CD8-positive, alpha-beta memory T cell (primary cell): ENCODE results near the gene ANO6. TPM values are rescaled to one million over a fixed set of nuclear protein-coding genes. Genes with fewer than 3 reads are reported as not detected.
"Not testable (repeated sequence)": the region's sequence is repeated elsewhere in the genome, so short reads cannot be mapped to it uniquely, and the experiment has no call there.

Experiments used
- CTCF ChIA-PET: fragments of 350-600 bp; sonication (Branson Sonifier 250); formaldehyde crosslinking; loops from one replicate; lab custom pipeline; 2021; ENCODE audit warnings: antibody characterized with exemption; lab: Charles Lee
- POLR2A ChIA-PET: fragments of 350-600 bp; sonication (Branson Sonifier 250); formaldehyde crosslinking; loops from one replicate; lab custom pipeline; 2021; ENCODE audit warnings: antibody characterized with exemption; lab: Charles Lee
- DNase-seq, 5 donors: peaks; one replicate each; pipeline versions ENCODE4 v3.0.0 to v3.0.0-alpha.2; 2020 to 2022; ENCODE audit warnings: mixed read lengths in 1 of 5
- H3K27ac ChIP-seq: one replicate; pipeline ENCODE4 v1.7.0; 2013; ENCODE audit warnings: low read depth, mild to moderate bottlenecking, low read length, moderate library complexity
- H3K27me3 ChIP-seq: 2 replicates; pipeline ENCODE4 v1.7.0; 2013; ENCODE audit warnings: low read length, mild to moderate bottlenecking; ENCODE audit not compliant: insufficient read depth, poor library complexity, severe bottlenecking
- H3K36me3 ChIP-seq: 2 replicates; pipeline ENCODE4 v1.7.0; 2013; ENCODE audit warnings: mild to moderate bottlenecking, low read length, moderate library complexity; ENCODE audit not compliant: insufficient read depth
- H3K4me1 ChIP-seq: 2 replicates; pipeline ENCODE4 v1.7.0; 2013; ENCODE audit warnings: mild to moderate bottlenecking, low read length, moderate library complexity; ENCODE audit not compliant: insufficient read depth
- H3K4me3 ChIP-seq: 2 replicates; pipeline ENCODE4 v1.7.0; 2013; ENCODE audit warnings: mild to moderate bottlenecking, low read length
- H3K9me3 ChIP-seq: 2 replicates; pipeline ENCODE4 v1.7.0; 2013; ENCODE audit warnings: mild to moderate bottlenecking, low read length
- H3K27ac Mint-ChIP-seq, 8 donors: one replicate each; pipeline ENCODE4 v1.8.0; 2020 to 2021; ENCODE audit warnings: mixed read lengths in 8 of 8, mild to moderate bottlenecking in 6 of 8, inconsistent platforms in 3 of 8, moderate library complexity in 3 of 8
- H3K27me3 Mint-ChIP-seq, 2 donors: one replicate each; pipeline ENCODE4 v1.8.0; 2020 to 2021; ENCODE audit warnings: mixed read lengths in 2 of 2, mild to moderate bottlenecking in 1 of 2, moderate library complexity in 1 of 2
- H3K36me3 Mint-ChIP-seq, 3 donors: one replicate each; pipeline ENCODE4 v1.8.0; 2020 to 2021; ENCODE audit warnings: mixed read lengths in 3 of 3, inconsistent platforms in 1 of 3, mild to moderate bottlenecking in 1 of 3
- H3K4me1 Mint-ChIP-seq, 3 donors: one replicate each; pipeline ENCODE4 v1.8.0; 2020 to 2021; ENCODE audit warnings: mixed read lengths in 3 of 3, inconsistent platforms in 1 of 3, mild to moderate bottlenecking in 1 of 3
- H3K4me3 Mint-ChIP-seq, 7 donors: one replicate each; pipeline ENCODE4 v1.8.0; 2020 to 2021; ENCODE audit warnings: mixed read lengths in 7 of 7, mild to moderate bottlenecking in 6 of 7, moderate library complexity in 4 of 7, inconsistent platforms in 2 of 7
- H3K9me3 Mint-ChIP-seq, 5 donors: one replicate each; pipeline ENCODE4 v1.8.0; 2020 to 2022; ENCODE audit warnings: mixed read lengths in 5 of 5, mild to moderate bottlenecking in 3 of 5, moderate library complexity in 2 of 5, inconsistent platforms in 1 of 5
- polyA plus RNA-seq: library from polyadenylated mRNA; unstranded; fragments of 300-500 nt; fragmentation: Illumina TruSeq; gene quantifications from one replicate; pipeline ENCODE4 v1.2.3, GENCODE V29; 2021
- total RNA-seq, 2 experiments: library from RNA; stranded (reverse); gene quantifications; one replicate each; pipeline ENCODE4 v1.2.3, GENCODE V29; 2021

The ANO6 gene
- total and polyA plus RNA-seq, 3 experiments from 2014 or later = 19.7 to 26.1 (median 20.0) TPM

- no peaks in the 10 kb centered on the region for H3K27me3 Mint-ChIP-seq
- no peaks in the 10 kb centered on the region for H3K9me3 Mint-ChIP-seq
- Histone ChIP-seq H3K4me3 (no peak overlapping the region), H3K4me1 (peaks cover 8% of the 10 kb centered on the region), H3K36me3 (no peaks in the 10 kb centered on the region), H3K27me3 (no peaks in the 10 kb centered on the region), H3K27ac (peak overlapping the region; percentile 48), H3K9me3 (no peaks in the 10 kb centered on the region)
- H3K36me3 Mint-ChIP-seq = peaks cover 3 to 7% (median 4%) of the 10 kb centered on the region in 3 donors
- peak overlapping the region in 4 of 8 donors; percentile 19 to 67 (median 32) for H3K27ac Mint-ChIP-seq
- ChIA-PET CTCF (no interaction called here), POLR2A (no interaction called here)
- peaks cover 24 to 63% (median 55%) of the 10 kb centered on the region in 3 donors for H3K4me1 Mint-ChIP-seq
- H3K4me3 Mint-ChIP-seq = no peak overlapping the region
- DNase-seq = no peak
Measured at GRCh38 chr12:45234139-45234865, 18.4 kb downstream of the ANO6 start.

GRCh38 chr12:45235087-45236025 lies 19.5 kb downstream of the ANO6 start:
- Histone ChIP-seq H3K27ac (peak overlapping the region; percentile 48), H3K27me3 (no peaks in the 10 kb centered on the region), H3K4me1 (peaks cover 8% of the 10 kb centered on the region), H3K4me3 (no peak overlapping the region), H3K36me3 (no peaks in the 10 kb centered on the region), H3K9me3 (no peaks in the 10 kb centered on the region)
- POLR2A ChIA-PET = no interaction called here
- H3K4me3 Mint-ChIP-seq = no peak overlapping the region
- peaks cover 30 to 69% (median 65%) of the 10 kb centered on the region in 3 donors for H3K4me1 Mint-ChIP-seq
- H3K27ac Mint-ChIP-seq = peak overlapping the region in 7 of 8 donors; percentile 19 to 80 (median 47)
- DNase-seq = no peak
- H3K9me3 Mint-ChIP-seq = no peaks in the 10 kb centered on the region
- peaks cover 3 to 4% (median 3%) of the 10 kb centered on the region in 3 donors for H3K36me3 Mint-ChIP-seq
- CTCF ChIA-PET = no interaction called here
- H3K27me3 Mint-ChIP-seq = no peaks in the 10 kb centered on the region

GRCh38 chr12:45236383-45236782 lies 20.5 kb downstream of the ANO6 start:
- H3K9me3 ChIP-seq, H3K27ac Mint-ChIP-seq, CTCF ChIA-PET, H3K36me3 Mint-ChIP-seq, H3K36me3 ChIP-seq, H3K9me3 Mint-ChIP-seq, DNase-seq, H3K27me3 Mint-ChIP-seq, H3K27me3 ChIP-seq, H3K4me3 Mint-ChIP-seq, POLR2A ChIA-PET, H3K4me1 ChIP-seq, H3K4me3 ChIP-seq, H3K27ac ChIP-seq: not testable (repeated sequence)
- peaks cover 32 to 74% (median 73%) of the 10 kb centered on the region in 3 donors for H3K4me1 Mint-ChIP-seq

GRCh38 chr12:45242180-45242579 lies 26.3 kb downstream of the ANO6 start:
- no peak overlapping the region for H3K4me3 Mint-ChIP-seq
- Histone ChIP-seq H3K4me3 (no peak overlapping the region), H3K27me3 (no peaks in the 10 kb centered on the region), H3K36me3 (no peaks in the 10 kb centered on the region), H3K9me3 (no peaks in the 10 kb centered on the region), H3K27ac (no peak overlapping the region), H3K4me1 (peaks cover 7% of the 10 kb centered on the region)
- DNase-seq = no peak
- H3K27ac Mint-ChIP-seq = no peak overlapping the region
- H3K27me3 Mint-ChIP-seq = no peaks in the 10 kb centered on the region
- H3K4me1 Mint-ChIP-seq = peaks cover 36 to 63% (median 51%) of the 10 kb centered on the region in 3 donors
- CTCF ChIA-PET = no interaction called here
- POLR2A ChIA-PET = no interaction called here
- H3K9me3 Mint-ChIP-seq = no peaks in the 10 kb centered on the region
- peaks cover 1 to 10% (median 6%) of the 10 kb centered on the region in 3 donors for H3K36me3 Mint-ChIP-seq

- Mint-ChIP-seq H3K4me1 (peaks cover 34 to 64% (median 57%) of the 10 kb centered on the region in 3 donors), H3K36me3 (peaks cover 0 to 13% (median 2%) of the 10 kb centered on the region in 3 donors), H3K9me3 (no peaks in the 10 kb centered on the region), H3K4me3 (peak overlapping the region in 6 of 7 donors; percentile 44 to 81 (median 72)), H3K27me3 (no peaks in the 10 kb centered on the region), H3K27ac (peak overlapping the region in 4 of 8 donors; percentile 56 to 87 (median 62))
- no peaks in the 10 kb centered on the region for H3K27me3 ChIP-seq
- no peak for DNase-seq
- CTCF ChIA-PET = no interaction called here
- H3K4me3 ChIP-seq = no peak overlapping the region
- POLR2A ChIA-PET = interaction anchor here (0.7 kb wide), 1 partner anchor 506 kb away, joined by 3 read pairs; no protein-coding TSS in a partner anchor
- no peaks in the 10 kb centered on the region for H3K36me3 ChIP-seq
- H3K27ac ChIP-seq = no peak overlapping the region
- no peaks in the 10 kb centered on the region for H3K9me3 ChIP-seq
- peaks cover 7% of the 10 kb centered on the region for H3K4me1 ChIP-seq
Measured at GRCh38 chr12:45243963-45244362, 28.1 kb downstream of the ANO6 start.

- Histone ChIP-seq H3K36me3 (no peaks in the 10 kb centered on the region), H3K4me3 (no peak overlapping the region), H3K27me3 (no peaks in the 10 kb centered on the region), H3K9me3 (no peaks in the 10 kb centered on the region), H3K27ac (no peak overlapping the region), H3K4me1 (peaks cover 7% of the 10 kb centered on the region)
- ChIA-PET CTCF (no interaction called here), POLR2A (no interaction called here)
- peak overlapping the region in 5 of 8 donors; percentile 56 to 87 (median 76) for H3K27ac Mint-ChIP-seq
- peaks cover 0 to 13% (median 2%) of the 10 kb centered on the region in 3 donors for H3K36me3 Mint-ChIP-seq
- no peak for DNase-seq
- no peaks in the 10 kb centered on the region for H3K27me3 Mint-ChIP-seq
- no peaks in the 10 kb centered on the region for H3K9me3 Mint-ChIP-seq
- peaks cover 26 to 56% (median 49%) of the 10 kb centered on the region in 3 donors for H3K4me1 Mint-ChIP-seq
- peak overlapping the region; percentile 38 to 81 (median 70) for H3K4me3 Mint-ChIP-seq
Measured at GRCh38 chr12:45244561-45245343, 28.9 kb downstream of the ANO6 start.

- ChIA-PET POLR2A (no interaction called here), CTCF (no interaction called here)
- H3K36me3 ChIP-seq = no peaks in the 10 kb centered on the region
- H3K27me3 Mint-ChIP-seq = no peaks in the 10 kb centered on the region
- no peaks in the 10 kb centered on the region for H3K9me3 ChIP-seq
- no peak overlapping the region for H3K4me3 ChIP-seq
- H3K36me3 Mint-ChIP-seq = peaks cover 0 to 8% (median 0%) of the 10 kb centered on the region in 3 donors
- no peak overlapping the region for H3K27ac Mint-ChIP-seq
- H3K4me1 ChIP-seq = peaks cover 7% of the 10 kb centered on the region
- H3K4me1 Mint-ChIP-seq = peaks cover 23 to 45% (median 36%) of the 10 kb centered on the region in 3 donors
- H3K9me3 Mint-ChIP-seq = no peaks in the 10 kb centered on the region
- no peak overlapping the region for H3K27ac ChIP-seq
- no peak overlapping the region for H3K4me3 Mint-ChIP-seq
- no peak for DNase-seq
- no peaks in the 10 kb centered on the region for H3K27me3 ChIP-seq
Measured at GRCh38 chr12:45246236-45246635, 30.3 kb downstream of the ANO6 start.
